CD4-positive, alpha-beta T cell treated with Interleukin-21 for 1 hour (primary cell): ENCODE data around the gene RNASE7.
"Not testable (repeated sequence)": the region's sequence is repeated elsewhere in the genome, so short reads cannot be mapped to it uniquely, and the experiment has no call there.

ENCODE experiments used
- DNase-seq: peaks from one replicate; pipeline ENCODE4 v3.0.0-alpha.2; 2020

RNASE7 gene

GRCh38 chr14:21041676-21042433, at the start of gene RNASE7:
RNASE7 (plus strand) TSS chr14:21042362; CDS start chr14:21042993, 631 bp downstream.
- DNase-seq, result no peak

- DNase-seq, result no peak
Measured at GRCh38 chr14:20996521-20996920, 45.6 kb upstream of the RNASE7 start.

GRCh38 chr14:20997115-20997514, 45.0 kb upstream of the RNASE7 start:
- no peak for DNase-seq

GRCh38 chr14:20997564-20997963, 44.6 kb upstream of the RNASE7 start:
- DNase-seq, result no peak

GRCh38 chr14:20998139-20998538, 44.0 kb upstream of the RNASE7 start:
- no peak for DNase-seq

- no peak for DNase-seq
Measured at GRCh38 chr14:20998674-20999366, 43.3 kb upstream of the RNASE7 start, which contains the start of gene SLC39A2. SLC39A2 (plus strand) TSS chr14:20999293; CDS start chr14:20999447, 154 bp downstream.

- no peak for DNase-seq
Measured at GRCh38 chr14:20999591-20999990, 42.6 kb upstream of the RNASE7 start.

GRCh38 chr14:21001218-21001617, 40.9 kb upstream of the RNASE7 start:
- no peak for DNase-seq

GRCh38 chr14:21003788-21004346, 38.3 kb upstream of the RNASE7 start:
- DNase-seq, result no peak

- not testable (repeated sequence) for DNase-seq
Measured at GRCh38 chr14:21009721-21010120, 32.4 kb upstream of the RNASE7 start.

GRCh38 chr14:21011136-21011535, 31.0 kb upstream of the RNASE7 start:
- no peak for DNase-seq

GRCh38 chr14:21014761-21015190, 27.4 kb upstream of the RNASE7 start:
- DNase-seq, result peak; percentile 83

GRCh38 chr14:21015312-21015711, 26.9 kb upstream of the RNASE7 start:
- no peak for DNase-seq

GRCh38 chr14:21016413-21017190, 25.6 kb upstream of the RNASE7 start:
- DNase-seq, result no peak

- no peak for DNase-seq
Measured at GRCh38 chr14:21017528-21018245, 24.5 kb upstream of the RNASE7 start.

- no peak for DNase-seq
Measured at GRCh38 chr14:21018286-21018685, 23.9 kb upstream of the RNASE7 start.

- DNase-seq, result no peak
Measured at GRCh38 chr14:21018781-21019180, 23.4 kb upstream of the RNASE7 start.

GRCh38 chr14:21019366-21019765, 22.8 kb upstream of the RNASE7 start:
- no peak for DNase-seq

- DNase-seq, result no peak
Measured at GRCh38 chr14:21020977-21021545, 21.1 kb upstream of the RNASE7 start.

GRCh38 chr14:21022686-21023085, 19.5 kb upstream of the RNASE7 start:
- no peak for DNase-seq

- no peak for DNase-seq
Measured at GRCh38 chr14:21023174-21023573, 19.0 kb upstream of the RNASE7 start.
